Epithelial cell of proximal tubule (primary cell): ENCODE results near the gene CABCOCO1. TPM values are rescaled to one million over a fixed set of nuclear protein-coding genes. Genes with fewer than 3 reads are reported as not detected.
A peak's percentile ranks its signal among the peaks of the same experiment; 100 is the strongest.
"Not testable (repeated sequence)": the region's sequence is repeated elsewhere in the genome, so short reads cannot be mapped to it uniquely, and the experiment has no call there.

ENCODE experiments used
- DNase-seq: peaks from one replicate; pipeline ENCODE4 v3.0.0-alpha.2; 2011; ENCODE audit warnings: low read depth
- H3K4me3 ChIP-seq: 2 replicates; pipeline ENCODE4 v1.5.1; 2011; ENCODE audit warnings: low read depth, mild to moderate bottlenecking, low read length
- CTCF ChIP-seq: conservative IDR thresholded peaks from 2 replicates; pipeline ENCODE4 v1.5.1; 2012; ENCODE audit warnings: low read depth, mild to moderate bottlenecking, low read length
- total RNA-seq: library from RNA; depleted of rRNA; stranded (reverse); fragments of >200 nt; gene quantifications from 2 replicates; pipeline ENCODE4 v1.2.3, GENCODE V29; 2015

The CABCOCO1 gene
- total RNA-seq, 1 donor from 2014 or later = 0.86 TPM

GRCh38 chr10:61729596-61729995, 66.9 kb downstream of the CABCOCO1 start:
- no peak overlapping the region for H3K4me3 ChIP-seq
- no peak for TF ChIP-seq CTCF
- DNase-seq = no peak

- DNase-seq = no peak
- H3K4me3 ChIP-seq = no peak overlapping the region
- no peak for TF ChIP-seq CTCF
These were observed 67.9 kb downstream of the CABCOCO1 start for GRCh38 chr10:61730671-61731070.

- no peak for TF ChIP-seq CTCF
- no peak overlapping the region for H3K4me3 ChIP-seq
- no peak for DNase-seq
These were observed 68.9 kb downstream of the CABCOCO1 start for GRCh38 chr10:61731638-61732037.

GRCh38 chr10:61732629-61733278, 70.0 kb downstream of the CABCOCO1 start:
- H3K4me3 ChIP-seq = no peak overlapping the region
- TF ChIP-seq CTCF = no peak
- DNase-seq = no peak

GRCh38 chr10:61733358-61733940, 70.7 kb downstream of the CABCOCO1 start:
- TF ChIP-seq CTCF = peak; percentile 77
- no peak overlapping the region for H3K4me3 ChIP-seq
- no peak for DNase-seq

- no peak overlapping the region for H3K4me3 ChIP-seq
- no peak for TF ChIP-seq CTCF
These were observed 73.2 kb downstream of the CABCOCO1 start for GRCh38 chr10:61735882-61736281.

GRCh38 chr10:61737455-61737854, 74.7 kb downstream of the CABCOCO1 start:
- DNase-seq, H3K4me3 ChIP-seq: not testable (repeated sequence)

More at GRCh38 chr10:61735882-61736281, 73.2 kb downstream of the CABCOCO1 start:
- DNase-seq = no peak
